PC-3 (cell line): ENCODE measurements around the gene PTPRN2. TPM values are rescaled to one million over a fixed set of nuclear protein-coding genes. Genes with fewer than 3 reads are reported as not detected.

Source experiments
- ATAC-seq: fragments of 200-7000 bp; cut with Tn5 transposase; 2 replicates; pipeline ENCODE4 v1.9.1; 2020; ENCODE audit warnings: mild to moderate bottlenecking, moderate library complexity
- BruUV-seq: library from RNA; stranded (reverse); fragments of 400-500 nt; replicated peaks from 2 replicates; lab custom pipeline; 2021; lab: Mats Ljungman, UMichigan
- CTCF ChIA-PET: fragments of 300-600 bp; sonication (Branson Sonifier 250); formaldehyde crosslinking; loops from one replicate; lab custom pipeline; 2022; ENCODE audit warnings: antibody characterized with exemption; lab: Charles Lee
- POLR2A ChIA-PET: fragments of 300-600 bp; sonication (Branson Sonifier 250); formaldehyde crosslinking; loops from one replicate; lab custom pipeline; 2022; ENCODE audit warnings: antibody characterized with exemption; ENCODE audit not compliant: unreplicated experiment; lab: Charles Lee
- DNase-seq: peaks from one replicate; pipeline ENCODE4 v3.0.0-alpha.2; 2015
- H2AFZ ChIP-seq: fragments of 300-600 bp; sonication (generic); 2 replicates; pipeline ENCODE4 v1.6.0; 2016; ENCODE audit warnings: antibody characterized with exemption, low read length
- H3F3A ChIP-seq: fragments of 300-600 bp; sonication (generic); one replicate; pipeline ENCODE4 v1.6.0; 2017; ENCODE audit warnings: antibody characterized with exemption, low read length, control low read depth, mild to moderate bottlenecking; ENCODE audit not compliant: unreplicated experiment
- H3K27ac ChIP-seq: fragments of 300-600 bp; sonication (generic); 2 replicates; pipeline ENCODE4 v1.5.1; 2016; ENCODE audit warnings: mild to moderate bottlenecking, low read length
- H3K27me3 ChIP-seq: fragments of 300-600 bp; sonication (generic); 2 replicates; pipeline ENCODE4 v1.6.1; 2016; ENCODE audit warnings: low read length, mixed read lengths
- H3K36me3 ChIP-seq: fragments of 300-600 bp; sonication (generic); 2 replicates; pipeline ENCODE4 v1.6.1; 2016; ENCODE audit warnings: low read depth, mixed run types, low read length, mixed read lengths
- H3K4me1 ChIP-seq: fragments of 300-600 bp; sonication (generic); 2 replicates; pipeline ENCODE4 v1.5.1; 2016; ENCODE audit warnings: low read length; ENCODE audit not compliant: insufficient read depth
- H3K4me2 ChIP-seq: fragments of 300-600 bp; sonication (generic); 2 replicates; pipeline ENCODE4 v1.6.0; 2016; ENCODE audit warnings: low read length
- H3K4me3 ChIP-seq: fragments of 300-600 bp; sonication (generic); 2 replicates; pipeline ENCODE4 v1.5.1; 2016; ENCODE audit warnings: mild to moderate bottlenecking, low read length, mixed read lengths
- H3K79me2 ChIP-seq: fragments of 300-600 bp; sonication (generic); 2 replicates; pipeline ENCODE4 v1.6.1; 2017; ENCODE audit warnings: low read length, mixed read lengths
- H3K9ac ChIP-seq: fragments of 300-600 bp; sonication (generic); 2 replicates; pipeline ENCODE4 v1.6.0; 2016; ENCODE audit warnings: mild to moderate bottlenecking, low read length
- H3K9me2 ChIP-seq: fragments of 300-600 bp; sonication (generic); replicated peaks from 2 replicates; pipeline ENCODE4 v1.6.1; 2016; ENCODE audit warnings: mixed run types, low read length, mixed read lengths
- H3K9me3 ChIP-seq: fragments of 300-600 bp; sonication (generic); 2 replicates; pipeline ENCODE4 v1.6.1; 2016; ENCODE audit warnings: low read length, mixed read lengths
- H4K20me1 ChIP-seq: fragments of 300-600 bp; sonication (generic); 2 replicates; pipeline ENCODE4 v1.6.1; 2016; ENCODE audit warnings: low read length, mixed read lengths
- EZH2 ChIP-seq: fragments of 300-600 bp; sonication (generic); IDR thresholded peaks from one replicate; pipeline ENCODE4 v1.6.1; 2017; ENCODE audit warnings: antibody characterized with exemption, mild to moderate bottlenecking, low read length; ENCODE audit not compliant: unreplicated experiment
- EZH2phosphoT487 ChIP-seq: fragments of 300-600 bp; sonication (generic); IDR thresholded peaks from 2 replicates; pipeline ENCODE4 v1.6.1; 2018; ENCODE audit warnings: mild to moderate bottlenecking, antibody characterized with exemption, low read length, borderline replicate concordance
- intact Hi-C: fragments of 100-400 bp; cut with micrococcal nuclease; formaldehyde crosslinking; loops from 2 replicates; pipeline ENCODE4 v1.9.0; 2023
- total RNA-seq: library from RNA; depleted of rRNA; stranded (reverse); fragments of >200 nt; gene quantifications from 2 replicates; pipeline ENCODE4 v1.2.3, GENCODE V29; 2014
- TF ChIP-seq, protein P1 (sequence below): fragments of 300-600 bp; sonication (generic); conservative IDR thresholded peaks from 2 replicates; pipeline ENCODE4 v1.5.1; 2017; ENCODE audit warnings: antibody characterized with exemption, low read depth, mild to moderate bottlenecking, low read length

The PTPRN2 gene
- total RNA-seq, 1 experiment from 2014 or later: 3.2 TPM

DNA sequence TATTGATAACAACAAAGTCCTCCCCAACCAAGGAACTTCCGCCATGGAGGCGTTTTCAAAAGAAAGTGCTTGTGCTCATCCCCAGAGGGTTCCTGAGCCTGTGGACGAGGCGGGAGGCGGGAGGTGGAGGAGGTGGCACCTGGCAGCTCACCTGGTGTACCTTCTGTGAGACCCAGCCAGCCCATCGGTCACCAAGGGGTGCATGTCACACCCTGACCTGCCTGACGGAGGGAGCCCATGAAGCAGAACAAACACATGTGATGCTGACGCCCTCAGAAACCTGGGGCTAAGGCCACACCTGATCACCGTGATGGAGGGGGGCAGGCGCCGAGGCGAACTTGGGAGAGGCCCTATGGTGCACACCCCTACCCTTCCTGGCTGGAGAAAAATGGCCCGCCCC, 792.0 kb downstream of the PTPRN2 start:
- Histone ChIP-seq H3K27me3 (peaks cover 3% of the 10 kb centered on the region; the same call in 1 of the 2 replicates), H3F3A (no peaks in the 10 kb centered on the region), H2AFZ (no peak overlapping the region), H3K4me1 (no peaks in the 10 kb centered on the region), H3K79me2 (no peaks in the 10 kb centered on the region), H3K36me3 (no peaks in the 10 kb centered on the region), H3K9ac (no peak overlapping the region), H3K4me3 (no peak overlapping the region), H3K9me2 (no peaks in the 10 kb centered on the region), H3K9me3 (no peaks in the 10 kb centered on the region), H3K27ac (no peak overlapping the region), H4K20me1 (no peaks in the 10 kb centered on the region), H3K4me2 (no peak overlapping the region)
- DNase-seq (no peak), ATAC-seq (no peak)
- CTCF ChIA-PET: no interaction called here
- TF ChIP-seq, protein P1, sequence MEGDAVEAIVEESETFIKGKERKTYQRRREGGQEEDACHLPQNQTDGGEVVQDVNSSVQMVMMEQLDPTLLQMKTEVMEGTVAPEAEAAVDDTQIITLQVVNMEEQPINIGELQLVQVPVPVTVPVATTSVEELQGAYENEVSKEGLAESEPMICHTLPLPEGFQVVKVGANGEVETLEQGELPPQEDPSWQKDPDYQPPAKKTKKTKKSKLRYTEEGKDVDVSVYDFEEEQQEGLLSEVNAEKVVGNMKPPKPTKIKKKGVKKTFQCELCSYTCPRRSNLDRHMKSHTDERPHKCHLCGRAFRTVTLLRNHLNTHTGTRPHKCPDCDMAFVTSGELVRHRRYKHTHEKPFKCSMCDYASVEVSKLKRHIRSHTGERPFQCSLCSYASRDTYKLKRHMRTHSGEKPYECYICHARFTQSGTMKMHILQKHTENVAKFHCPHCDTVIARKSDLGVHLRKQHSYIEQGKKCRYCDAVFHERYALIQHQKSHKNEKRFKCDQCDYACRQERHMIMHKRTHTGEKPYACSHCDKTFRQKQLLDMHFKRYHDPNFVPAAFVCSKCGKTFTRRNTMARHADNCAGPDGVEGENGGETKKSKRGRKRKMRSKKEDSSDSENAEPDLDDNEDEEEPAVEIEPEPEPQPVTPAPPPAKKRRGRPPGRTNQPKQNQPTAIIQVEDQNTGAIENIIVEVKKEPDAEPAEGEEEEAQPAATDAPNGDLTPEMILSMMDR: no peak
- TF ChIP-seq EZH2phosphoT487: no peak
- TF ChIP-seq EZH2: no peak
- BruUV-seq: no TSS peak
- intact Hi-C loops: no loop called here
- POLR2A ChIA-PET: no interaction called here

DNA sequence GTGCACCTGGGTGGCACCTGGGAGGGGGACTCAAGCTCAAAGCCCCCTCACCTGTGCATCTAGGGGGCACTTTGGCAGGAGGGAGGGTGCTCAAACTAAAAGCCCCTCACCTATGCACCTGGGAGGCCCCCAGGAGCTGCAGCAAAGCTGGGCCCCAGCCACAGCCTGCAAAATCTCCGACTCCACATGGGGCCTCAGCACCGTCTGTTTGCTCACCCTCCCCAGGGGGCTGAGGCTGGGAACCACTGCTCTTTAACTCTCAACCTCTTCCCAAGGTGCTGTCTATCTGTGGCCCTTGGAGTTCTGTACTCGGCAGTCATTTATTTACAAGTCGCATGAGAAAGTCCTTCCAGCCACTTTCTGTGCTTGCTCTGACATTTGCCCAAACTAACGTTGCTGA, 792.4 kb downstream of the PTPRN2 start:
- Histone ChIP-seq H3F3A (no peaks in the 10 kb centered on the region), H3K9me2 (no peaks in the 10 kb centered on the region), H2AFZ (no peak overlapping the region), H3K27ac (no peak overlapping the region), H3K79me2 (no peaks in the 10 kb centered on the region), H3K9ac (no peak overlapping the region), H4K20me1 (no peaks in the 10 kb centered on the region), H3K4me2 (no peak overlapping the region), H3K9me3 (no peaks in the 10 kb centered on the region), H3K27me3 (peaks cover 3% of the 10 kb centered on the region; the same call in 1 of the 2 replicates), H3K36me3 (no peaks in the 10 kb centered on the region), H3K4me1 (no peaks in the 10 kb centered on the region), H3K4me3 (no peak overlapping the region)
- ATAC-seq (no peak), DNase-seq (no peak)
- intact Hi-C loops: no loop called here
- ChIA-PET CTCF (no interaction called here), POLR2A (no interaction called here)
- no TSS peak for BruUV-seq
- TF ChIP-seq, protein P1: no peak
- TF ChIP-seq EZH2 (no peak), EZH2phosphoT487 (no peak)

DNA sequence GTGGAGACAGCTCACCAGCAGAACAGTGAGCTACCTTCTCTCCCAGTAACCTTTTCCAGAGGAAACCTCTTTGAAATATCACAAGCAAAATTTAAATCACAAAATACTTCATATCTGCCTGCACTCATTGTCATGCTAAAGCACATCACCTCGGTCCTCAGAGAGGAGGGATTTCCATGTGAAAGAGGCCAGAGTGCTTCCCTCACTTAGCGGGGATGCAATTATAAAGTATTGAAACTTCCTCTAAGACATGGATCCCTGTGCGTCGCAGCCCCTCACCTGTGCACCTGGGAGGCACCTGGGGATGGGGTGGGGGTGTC, 792.9 kb downstream of the PTPRN2 start:
- ChIA-PET CTCF (no interaction called here), POLR2A (no interaction called here)
- H4K20me1 ChIP-seq: no peaks in the 10 kb centered on the region
- TF ChIP-seq EZH2phosphoT487 (no peak), EZH2 (no peak)
- TF ChIP-seq, protein P1: no peak
- no peak overlapping the region for H2AFZ ChIP-seq
- no peaks in the 10 kb centered on the region for H3K36me3 ChIP-seq
- H3K9me2 ChIP-seq: no peaks in the 10 kb centered on the region
- no peak overlapping the region for H3K27ac ChIP-seq
- ATAC-seq (no peak), DNase-seq (no peak)
- H3K4me1 ChIP-seq: no peaks in the 10 kb centered on the region
- intact Hi-C loops: no loop called here
- no peak overlapping the region for H3K4me2 ChIP-seq
- H3K79me2 ChIP-seq: no peaks in the 10 kb centered on the region
- H3K9ac ChIP-seq: no peak overlapping the region
- no peaks in the 10 kb centered on the region for H3K9me3 ChIP-seq
- no peak overlapping the region for H3K4me3 ChIP-seq
- H3K27me3 ChIP-seq: peaks cover 3% of the 10 kb centered on the region; the same call in 1 of the 2 replicates
- H3F3A ChIP-seq: no peaks in the 10 kb centered on the region
- BruUV-seq: no TSS peak
